ENCODE data around the gene SFT2D2. TPM values are rescaled to one million over a fixed set of nuclear protein-coding genes. Genes with fewer than 3 reads are reported as not detected.

SFT2D2 gene
- total RNA-seq, 1 experiment from 2014 or later = 17.5 TPM

Small RNA genes lying within 50 kb of the gene (small RNA-seq; reads per million reads assigned to genes)
- gene AL021397.1 = not detected
- not detected for gene RNU6-1310P

Other genes starting within 250 kb of the SFT2D2 start
- gene GPR161, start 89.1 kb upstream of the SFT2D2 start, total RNA-seq (2014; rRNA removed; shearing (Covaris generic)) = 12.8 and 13.4 TPM in 2 replicates
- gene TIPRL, start 47.0 kb upstream of the SFT2D2 start, total RNA-seq (2014; rRNA removed; shearing (Covaris generic)) = 48.9 and 53.0 TPM in 2 replicates
- gene TBX19, start 54.9 kb downstream of the SFT2D2 start, total RNA-seq (2014; rRNA removed; shearing (Covaris generic)) = 0.21 TPM in 1 of 2 replicates, not detected in the other

Data from HT1080 (cell line).